ENCODE results near the gene PHYHD1. TPM values are rescaled to one million over a fixed set of nuclear protein-coding genes. Genes with fewer than 3 reads are reported as not detected.

The PHYHD1 gene
- total RNA-seq, 1 experiment from 2014 or later: 18.0 TPM

DNA sequence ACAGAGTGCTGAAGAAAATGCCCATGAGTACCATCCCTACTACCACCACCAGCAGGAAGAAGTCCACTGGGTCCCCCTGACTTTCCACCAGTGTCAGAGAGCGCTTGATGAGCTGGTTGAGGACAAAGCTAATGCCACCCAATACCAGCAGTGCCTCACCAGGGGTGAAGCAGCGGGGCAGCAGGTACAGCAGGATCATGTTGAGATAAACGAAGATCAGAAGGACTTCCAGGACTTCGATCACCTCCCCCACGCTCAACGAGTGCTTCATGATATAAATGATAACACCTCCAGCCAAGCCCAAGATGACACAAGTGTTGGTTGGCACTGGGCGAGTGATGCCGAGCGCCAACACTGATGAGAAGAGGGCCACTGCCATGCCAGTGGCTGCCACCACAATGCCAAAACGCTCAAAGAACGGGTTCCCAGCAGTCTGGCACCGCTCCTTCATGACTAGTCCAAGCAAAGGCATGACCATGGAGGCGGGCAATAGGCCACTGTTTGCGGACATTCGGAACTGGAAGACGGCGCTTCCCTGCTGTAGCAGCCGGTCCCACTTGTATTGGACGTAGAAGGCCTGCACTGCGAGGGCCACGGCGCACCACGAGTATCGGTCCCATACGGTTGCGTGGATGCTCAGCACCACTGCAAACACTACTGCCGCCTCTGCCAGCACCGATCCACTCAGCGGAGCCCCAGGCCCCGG is 25.9 kb downstream of the PHYHD1 start:
- peak overlapping the region; percentile 53 for H3K4me2 ChIP-seq (ENCODE audit: insufficient read depth, insufficient read length, low read length)
- peak overlapping the region; percentile 78 for H3K9ac ChIP-seq (ENCODE audit: extremely low read depth, insufficient read length, low read length)
- DNase-seq: no peak
- H3K14ac ChIP-seq (ENCODE audit: insufficient read depth, low read length): peak overlapping the region; percentile 66; the same call in 1 of the 2 replicates
- no peak overlapping the region for H3K23ac ChIP-seq (ENCODE audit: insufficient read length, low read depth, low read length)
- no peak overlapping the region for H3K27ac ChIP-seq (ENCODE audit: insufficient read length, low read depth, low read length)
- H2BK20ac ChIP-seq (ENCODE audit: low read depth, low read length, poor library complexity, severe bottlenecking): no peak overlapping the region
- H4K8ac ChIP-seq (replicated peaks; ENCODE audit: insufficient read length, low read depth, low read length): no peak overlapping the region
- no peaks in the 10 kb centered on the region for H3K27me3 ChIP-seq (ENCODE audit: insufficient read depth, low read length)
- H3K27ac Mint-ChIP-seq: peak overlapping the region; percentile 90 to 100 (median 99); a peak in 5 of 7 replicates
- H3K79me2 ChIP-seq (ENCODE audit: insufficient read depth, low read length): no peaks in the 10 kb centered on the region; the same call in 1 of the 2 replicates
- peaks cover 4% of the 10 kb centered on the region for H4K20me1 ChIP-seq (ENCODE audit: control insufficient read depth, insufficient read depth, insufficient read length)
- no peak overlapping the region for H2AK5ac ChIP-seq (ENCODE audit: insufficient read length, low read length)
- H3K23me2 ChIP-seq (ENCODE audit: insufficient read length, low read depth, low read length, poor library complexity, severe bottlenecking): peaks cover 12% of the 10 kb centered on the region
- WGBS (ENCODE audit: extremely low coverage, insufficient read length, low lambda C conversion rate): no CpG with 5 or more reads among the region's 30 CpGs
- no peak overlapping the region for H2BK120ac ChIP-seq (ENCODE audit: low read depth, low read length, poor library complexity, severe bottlenecking)
- H3K4me1 Mint-ChIP-seq: peaks cover 11 to 17% of the 10 kb centered on the region in 2 experiments
- H3K9me3 ChIP-seq (ENCODE audit: control insufficient read depth, low read depth, low read length): no peaks in the 10 kb centered on the region
- no peak overlapping the region for H2AFZ ChIP-seq (ENCODE audit: low read length)
- H3K36me3 Mint-ChIP-seq (ENCODE audit: insufficient read depth in 1 of 3, low read depth in 3 of 3): peaks cover 12 to 37% (median 26%) of the 10 kb centered on the region in 3 experiments; a peak in 6 of 7 replicates
- no peak overlapping the region for H3K18ac ChIP-seq (ENCODE audit: insufficient read length, low read depth, low read length)
- no peak overlapping the region for H3T11ph ChIP-seq (ENCODE audit: low read length)
- H3K56ac ChIP-seq (ENCODE audit: insufficient read length, low read depth, low read length): no peak overlapping the region
- no peak overlapping the region for H4K5ac ChIP-seq (ENCODE audit: insufficient read length, low read depth, low read length)
- H3K79me1 ChIP-seq (ENCODE audit: insufficient read depth, low read depth, low read length, poor library complexity, severe bottlenecking): no peaks in the 10 kb centered on the region
- H3K4me1 ChIP-seq (ENCODE audit: insufficient read depth, low read length): peaks cover 4% of the 10 kb centered on the region; the same call in 1 of the 2 replicates
- H3K4ac ChIP-seq (ENCODE audit: low read depth, low read length): no peak overlapping the region
- no peak overlapping the region for H2BK12ac ChIP-seq (ENCODE audit: insufficient read length, low read depth, low read length)
- no peak overlapping the region for H2BK5ac ChIP-seq (ENCODE audit: insufficient read length, low read length)
- no peaks in the 10 kb centered on the region for H3K9me3 Mint-ChIP-seq
- peak overlapping the region; percentile 98 to 99 for H3K4me3 Mint-ChIP-seq
- no peak overlapping the region for H4K91ac ChIP-seq (ENCODE audit: insufficient read length, low read depth, low read length)
- no peak overlapping the region for H2BK15ac ChIP-seq (ENCODE audit: low read depth, low read length)
- peaks cover 2% of the 10 kb centered on the region; the same call in 1 of the 2 replicates for H3K27me3 Mint-ChIP-seq (ENCODE audit: low read depth)
- TF ChIP-seq CTCF (conservative IDR thresholded peaks at IDR 0.05): no peak
